Glutamatergic neuron (in vitro differentiated cells): Measurements from ENCODE around the gene PLXNA1. TPM values are rescaled to one million over a fixed set of nuclear protein-coding genes. Genes with fewer than 3 reads are reported as not detected.
A peak's percentile ranks its signal among the peaks of the same experiment; 100 is the strongest.

ENCODE experiments used
- DNase-seq: peaks from one replicate; pipeline ENCODE4 v3.0.0; 2022
- H3K27ac Mint-ChIP-seq: one replicate; pipeline ENCODE4 v1.8.0; 2020; ENCODE audit warnings: mild to moderate bottlenecking, mixed read lengths, inconsistent platforms; ENCODE audit not compliant: unreplicated experiment
- H3K27me3 Mint-ChIP-seq: one replicate; pipeline ENCODE4 v1.8.0; 2020; ENCODE audit warnings: mild to moderate bottlenecking, moderate library complexity, mixed read lengths, inconsistent platforms; ENCODE audit not compliant: unreplicated experiment
- H3K36me3 Mint-ChIP-seq: one replicate; pipeline ENCODE4 v1.8.0; 2020; ENCODE audit warnings: mild to moderate bottlenecking, mixed read lengths, inconsistent platforms; ENCODE audit not compliant: unreplicated experiment
- H3K4me1 Mint-ChIP-seq: one replicate; pipeline ENCODE4 v1.8.0; 2020; ENCODE audit warnings: mild to moderate bottlenecking, low read depth, mixed read lengths, inconsistent platforms; ENCODE audit not compliant: unreplicated experiment
- H3K4me3 Mint-ChIP-seq: one replicate; pipeline ENCODE4 v1.8.0; 2020; ENCODE audit warnings: mild to moderate bottlenecking, mixed read lengths, inconsistent platforms; ENCODE audit not compliant: unreplicated experiment
- H3K9me3 Mint-ChIP-seq: one replicate; pipeline ENCODE4 v1.8.0; 2020; ENCODE audit warnings: mild to moderate bottlenecking, moderate library complexity, mixed read lengths, inconsistent platforms; ENCODE audit not compliant: unreplicated experiment
- CTCF ChIP-seq: fragments of 200-600 bp; sonication (generic); IDR thresholded peaks from one replicate; pipeline ENCODE4 v1.5.0; 2021; ENCODE audit not compliant: partially characterized antibody, unreplicated experiment
- total RNA-seq: library from RNA; stranded (reverse); fragmentation: NEBNext Ultra II Directional; extraction: Animal tissue kit (Norgen Biotek cat#: 25700); gene quantifications from one replicate; pipeline ENCODE4 v1.2.1, GENCODE V29; 2021; ENCODE audit not compliant: unreplicated experiment

PLXNA1 gene
- total RNA-seq, 1 donor from 2014 or later, result 110 TPM

- peaks cover 8% of the 10 kb centered on the region for H3K9me3 Mint-ChIP-seq
- peak overlapping the region; percentile 57 for H3K4me3 Mint-ChIP-seq
- H3K36me3 Mint-ChIP-seq, result peaks cover 5% of the 10 kb centered on the region
- peaks cover 13% of the 10 kb centered on the region for H3K4me1 Mint-ChIP-seq
- TF ChIP-seq CTCF, result no peak
- peaks cover 14% of the 10 kb centered on the region for H3K27me3 Mint-ChIP-seq
- peak; percentile 26 for DNase-seq
- no peak overlapping the region for H3K27ac Mint-ChIP-seq
These were observed 22.9 kb upstream of the PLXNA1 start for GRCh38 chr3:126959921-126960603.

DNA sequence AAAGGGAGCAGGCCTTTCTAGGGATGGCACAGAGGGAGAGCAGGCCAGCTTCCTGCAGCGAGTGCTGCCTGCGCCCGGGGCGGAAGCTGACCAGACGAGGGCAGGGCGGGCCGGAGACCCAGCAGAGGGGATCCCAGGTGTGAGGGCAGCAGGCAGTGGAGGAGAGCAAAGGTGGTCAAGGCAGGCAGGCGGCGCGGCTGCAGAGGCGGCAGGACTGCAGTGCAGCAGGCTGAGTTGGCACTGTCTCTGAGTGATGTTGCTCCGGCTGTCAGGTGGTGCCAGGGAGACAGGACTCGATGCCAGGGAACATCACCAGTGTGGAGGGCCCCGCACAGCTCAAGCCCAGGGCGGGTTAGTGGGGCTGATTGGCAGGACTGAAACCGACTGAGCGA is 22.3 kb upstream of the PLXNA1 start:
- H3K36me3 Mint-ChIP-seq, result peaks cover 5% of the 10 kb centered on the region
- H3K4me1 Mint-ChIP-seq, result peaks cover 13% of the 10 kb centered on the region
- no peak for DNase-seq
- peaks cover 14% of the 10 kb centered on the region for H3K27me3 Mint-ChIP-seq
- peak overlapping the region; percentile 57 for H3K4me3 Mint-ChIP-seq
- peaks cover 9% of the 10 kb centered on the region for H3K9me3 Mint-ChIP-seq
- no peak overlapping the region for H3K27ac Mint-ChIP-seq
- no peak for TF ChIP-seq CTCF

DNA sequence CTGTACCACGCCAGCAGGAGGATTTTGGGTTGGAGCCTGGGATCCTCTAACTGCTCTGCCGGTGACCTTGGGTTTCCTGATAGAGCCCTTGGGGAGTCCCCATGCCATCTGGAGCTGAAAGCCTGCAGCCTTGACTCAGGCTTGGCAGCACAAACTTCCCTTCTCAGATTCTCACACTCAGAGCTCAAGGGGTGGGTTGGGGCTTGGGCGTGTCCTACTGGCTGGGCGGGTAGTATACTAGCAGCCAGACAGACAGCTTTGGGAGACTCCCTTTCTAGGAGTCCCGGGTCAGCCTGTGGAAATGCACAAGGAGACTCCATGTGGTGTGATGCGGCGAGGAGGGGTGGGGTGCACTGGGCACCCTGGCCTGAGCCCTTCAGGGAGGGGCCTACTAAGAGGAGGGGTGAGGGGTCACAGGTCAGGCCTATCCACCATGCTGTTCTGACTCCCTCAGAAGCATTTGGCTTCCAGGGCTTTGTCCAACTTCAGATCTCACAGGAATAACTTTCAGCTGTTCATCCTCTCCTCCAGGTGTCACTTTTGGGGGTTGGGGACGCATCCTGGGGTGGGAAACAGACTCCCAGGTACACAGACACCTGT is 21.6 kb upstream of the PLXNA1 start:
- TF ChIP-seq CTCF, result no peak
- peaks cover 13% of the 10 kb centered on the region for H3K4me1 Mint-ChIP-seq
- peaks cover 9% of the 10 kb centered on the region for H3K9me3 Mint-ChIP-seq
- peaks cover 13% of the 10 kb centered on the region for H3K27me3 Mint-ChIP-seq
- no peak overlapping the region for H3K4me3 Mint-ChIP-seq
- peak; percentile 15 for DNase-seq
- no peak overlapping the region for H3K27ac Mint-ChIP-seq
- H3K36me3 Mint-ChIP-seq, result peaks cover 5% of the 10 kb centered on the region

GRCh38 chr3:126961791-126962461 is 21.0 kb upstream of the PLXNA1 start:
- H3K4me1 Mint-ChIP-seq, result peaks cover 13% of the 10 kb centered on the region

More at GRCh38 chr3:126961791-126962461, 21.0 kb upstream of the PLXNA1 start:
- peaks cover 7% of the 10 kb centered on the region for H3K9me3 Mint-ChIP-seq
- H3K27me3 Mint-ChIP-seq, result peaks cover 12% of the 10 kb centered on the region
- no peak overlapping the region for H3K27ac Mint-ChIP-seq
- peak; percentile 9 for DNase-seq
- H3K36me3 Mint-ChIP-seq, result peaks cover 5% of the 10 kb centered on the region
- TF ChIP-seq CTCF, result no peak
- H3K4me3 Mint-ChIP-seq, result no peak overlapping the region
